HepG2 (cell line): ENCODE results near the gene RPS6KA2. TPM values are rescaled to one million over a fixed set of nuclear protein-coding genes. Genes with fewer than 3 reads are reported as not detected.
A peak's percentile ranks its signal among the peaks of the same experiment; 100 is the strongest.

Experiments
- ATM ChIP-seq: fragments of 450-650 bp; IDR thresholded peaks from 2 replicates; pipeline ENCODE4 v1.7.1; 2017; ENCODE audit warnings: mild to moderate bottlenecking, borderline replicate concordance
- DNMT1 ChIP-seq: sonication (generic); formaldehyde crosslinking; IDR thresholded peaks from 2 replicates; pipeline ENCODE4 v1.5.1; 2020; ENCODE audit warnings: mild to moderate bottlenecking, missing genetic modification reagents
- DNMT3B ChIP-seq: conservative IDR thresholded peaks from 2 replicates; pipeline ENCODE4 v1.6.1; 2016; ENCODE audit warnings: missing biosample characterization, control low read depth
- FOXK1 ChIP-seq: sonication (generic); formaldehyde crosslinking; IDR thresholded peaks from 2 replicates; pipeline ENCODE4 v1.4.0; 2020; ENCODE audit warnings: low read depth, missing genetic modification reagents, borderline replicate concordance
- HIVEP1 ChIP-seq: sonication (generic); formaldehyde crosslinking; IDR thresholded peaks from 2 replicates; pipeline ENCODE4 v1.4.0; 2020; ENCODE audit warnings: mild to moderate bottlenecking, missing genetic modification reagents
- HOMEZ ChIP-seq: IDR thresholded peaks from 2 replicates; pipeline ENCODE4 v1.6.1; 2016; ENCODE audit warnings: low read depth
- JUNB ChIP-seq: sonication (generic); formaldehyde crosslinking; IDR thresholded peaks from 2 replicates; pipeline ENCODE4 v1.8.0; 2022; ENCODE audit warnings: missing genetic modification reagents, mild to moderate bottlenecking, borderline replicate concordance
- KLF6 ChIP-seq: IDR thresholded peaks from 2 replicates; pipeline ENCODE4 v1.8.0; 2016; ENCODE audit warnings: missing biosample characterization, missing genetic modification reagents
- MXD3 ChIP-seq: IDR thresholded peaks from 2 replicates; pipeline ENCODE4 v1.6.1; 2016; ENCODE audit warnings: mild to moderate bottlenecking, missing biosample characterization, missing genetic modification reagents
- NFE2 ChIP-seq: sonication (generic); formaldehyde crosslinking; IDR thresholded peaks from 2 replicates; pipeline ENCODE4 v1.4.0; 2020; ENCODE audit warnings: missing genetic modification reagents
- RFX3 ChIP-seq: IDR thresholded peaks from 2 replicates; pipeline ENCODE4 v1.6.1; 2016; ENCODE audit warnings: missing biosample characterization, missing genetic modification reagents
- RFX5 ChIP-seq: IDR thresholded peaks from 2 replicates; pipeline ENCODE4 v1.6.1; 2011; ENCODE audit warnings: low read depth, low read length, improper control_type of control experiment
- STAG1 ChIP-seq: sonication (generic); formaldehyde crosslinking; IDR thresholded peaks from 2 replicates; pipeline ENCODE4 v1.4.0; 2020; ENCODE audit warnings: missing genetic modification reagents
- THRA ChIP-seq: sonication (generic); formaldehyde crosslinking; IDR thresholded peaks from 2 replicates; pipeline ENCODE4 v1.4.0; 2020; ENCODE audit warnings: missing genetic modification reagents, borderline replicate concordance
- TMF1 ChIP-seq: sonication (generic); formaldehyde crosslinking; IDR thresholded peaks from 2 replicates; pipeline ENCODE4 v1.8.1; 2022; ENCODE audit warnings: low read depth, missing genetic modification reagents
- ZNF234 ChIP-seq: sonication (generic); formaldehyde crosslinking; conservative IDR thresholded peaks from 2 replicates; pipeline ENCODE4 v1.5.1; 2020; ENCODE audit warnings: mild to moderate bottlenecking, missing genetic modification reagents
- ZNF350 ChIP-seq: sonication (generic); formaldehyde crosslinking; IDR thresholded peaks from 2 replicates; pipeline ENCODE4 v1.4.0; 2020; ENCODE audit warnings: mild to moderate bottlenecking, low read depth, missing genetic modification reagents, borderline replicate concordance
- ZNF558 ChIP-seq: sonication (generic); formaldehyde crosslinking; IDR thresholded peaks from 2 replicates; pipeline ENCODE4 v1.9.0; 2022; ENCODE audit warnings: mild to moderate bottlenecking, missing genetic modification reagents, borderline replicate concordance
- ZNF574 ChIP-seq: sonication (generic); formaldehyde crosslinking; IDR thresholded peaks from 2 replicates; pipeline ENCODE4 v1.4.0; 2020; ENCODE audit warnings: missing genetic modification reagents
- ZNF749 ChIP-seq: sonication (generic); formaldehyde crosslinking; IDR thresholded peaks from 2 replicates; pipeline ENCODE4 v1.8.0; 2022; ENCODE audit warnings: mild to moderate bottlenecking, missing genetic modification reagents, moderate library complexity, borderline replicate concordance
- ZSCAN29 ChIP-seq: sonication (generic); formaldehyde crosslinking; conservative IDR thresholded peaks from 2 replicates; pipeline ENCODE4 v1.4.0; 2020; ENCODE audit warnings: mild to moderate bottlenecking, missing genetic modification reagents
- polyA plus RNA-seq, 8 experiments: library from polyadenylated mRNA; depleted of rRNA in 3 of 8; stranded (reverse) in 7 of 8; unstranded in 1 of 8; fragments of >200 nt; fragmentation: Illumina TruSeq in 4 of 8; extraction: Trizol in 4 of 8; gene quantifications; 2 replicates each; pipeline versions ENCODE4 v1.2.1 to v1.2.3, GENCODE V29; 2011 to 2016; ENCODE audit warnings: low read depth in 4 of 8, missing spikeins in 1 of 8, mixed read lengths in 1 of 8; ENCODE audit not compliant: insufficient read depth in 1 of 8
- total RNA-seq, 5 experiments: library from RNA; depleted of rRNA; stranded (reverse); fragments of >200 nt; fragmentation: Illumina TruSeq; extraction: Trizol; gene quantifications; 2 replicates each; pipeline ENCODE4 v1.2.3, GENCODE V29; 2016; ENCODE audit warnings: low read depth in 1 of 5
- TF ChIP-seq, protein P1 (sequence below): sonication (generic); formaldehyde crosslinking; conservative IDR thresholded peaks from 2 replicates; pipeline ENCODE4 v1.4.0; 2020; ENCODE audit warnings: missing genetic modification reagents
- TF ChIP-seq, protein P2 (sequence below): sonication (generic); formaldehyde crosslinking; IDR thresholded peaks from 2 replicates; pipeline ENCODE4 v1.4.0; 2020; ENCODE audit warnings: missing genetic modification reagents

RPS6KA2 gene
- total and polyA plus RNA-seq, 2 of the 13 experiments (the other 11 are each of a cell fraction or from before 2014, with no cell fraction given): 0.22 to 0.38 TPM

DNA sequence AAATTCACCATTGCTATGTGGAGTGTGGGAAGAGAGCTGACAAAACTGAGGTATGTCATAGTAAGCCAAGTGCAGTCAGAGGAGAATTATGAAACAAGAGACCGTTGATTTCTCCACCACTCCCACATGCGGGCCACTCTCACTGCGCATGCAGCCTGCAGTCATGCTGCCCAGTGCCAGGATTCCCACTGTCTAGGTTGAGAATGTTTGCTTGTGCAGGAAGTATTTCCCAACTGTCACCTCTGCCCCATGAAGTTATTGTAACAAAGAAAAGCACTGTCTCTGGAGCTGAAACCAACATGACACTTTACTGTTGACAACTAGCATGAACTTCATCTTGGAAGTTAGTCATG is 266.0 kb downstream of the RPS6KA2 start (continued):
- TF ChIP-seq ZNF574 (CRISPR knock-in tag): peak; percentile 94
- TF ChIP-seq RFX3 (CRISPR knock-in tag): no peak
- no peak for TF ChIP-seq ZNF234 (CRISPR knock-in tag)
- TF ChIP-seq, protein P1, sequence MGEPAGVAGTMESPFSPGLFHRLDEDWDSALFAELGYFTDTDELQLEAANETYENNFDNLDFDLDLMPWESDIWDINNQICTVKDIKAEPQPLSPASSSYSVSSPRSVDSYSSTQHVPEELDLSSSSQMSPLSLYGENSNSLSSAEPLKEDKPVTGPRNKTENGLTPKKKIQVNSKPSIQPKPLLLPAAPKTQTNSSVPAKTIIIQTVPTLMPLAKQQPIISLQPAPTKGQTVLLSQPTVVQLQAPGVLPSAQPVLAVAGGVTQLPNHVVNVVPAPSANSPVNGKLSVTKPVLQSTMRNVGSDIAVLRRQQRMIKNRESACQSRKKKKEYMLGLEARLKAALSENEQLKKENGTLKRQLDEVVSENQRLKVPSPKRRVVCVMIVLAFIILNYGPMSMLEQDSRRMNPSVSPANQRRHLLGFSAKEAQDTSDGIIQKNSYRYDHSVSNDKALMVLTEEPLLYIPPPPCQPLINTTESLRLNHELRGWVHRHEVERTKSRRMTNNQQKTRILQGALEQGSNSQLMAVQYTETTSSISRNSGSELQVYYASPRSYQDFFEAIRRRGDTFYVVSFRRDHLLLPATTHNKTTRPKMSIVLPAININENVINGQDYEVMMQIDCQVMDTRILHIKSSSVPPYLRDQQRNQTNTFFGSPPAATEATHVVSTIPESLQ (CRISPR knock-in tag): no peak
- no peak; the same call in 1 of the 2 replicates for TF ChIP-seq ZSCAN29 (CRISPR knock-in tag)
- no peak for TF ChIP-seq TMF1 (CRISPR knock-in tag)
- peak; percentile 96 for TF ChIP-seq FOXK1
- TF ChIP-seq JUNB (CRISPR knock-in tag): peak; percentile 81; the same call in 1 of the 2 replicates
- no peak; the same call in 1 of the 2 replicates for TF ChIP-seq ZNF558
- peak; percentile 89 for TF ChIP-seq HIVEP1 (CRISPR knock-in tag)
- TF ChIP-seq, protein P2, sequence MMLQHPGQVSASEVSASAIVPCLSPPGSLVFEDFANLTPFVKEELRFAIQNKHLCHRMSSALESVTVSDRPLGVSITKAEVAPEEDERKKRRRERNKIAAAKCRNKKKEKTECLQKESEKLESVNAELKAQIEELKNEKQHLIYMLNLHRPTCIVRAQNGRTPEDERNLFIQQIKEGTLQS (CRISPR knock-in tag): no peak
- no peak for TF ChIP-seq ATM
- TF ChIP-seq THRA: peak; percentile 85; the same call in 1 of the 2 replicates
- peak; percentile 48 for TF ChIP-seq STAG1 (CRISPR knock-in tag)
- peak; percentile 97 for TF ChIP-seq ZNF350 (CRISPR knock-in tag)
- peak; percentile 95 for TF ChIP-seq KLF6 (CRISPR knock-in tag)
- TF ChIP-seq NFE2: no peak
- peak; percentile 94 for TF ChIP-seq DNMT3B (CRISPR knock-in tag)
- 0 out of 2 replicates have a peak, but pooled peaks have one; percentile 52 for TF ChIP-seq RFX5
- TF ChIP-seq DNMT1: no peak
- peak; percentile 85 for TF ChIP-seq MXD3 (CRISPR knock-in tag)
- TF ChIP-seq HOMEZ: peak; percentile 97
- TF ChIP-seq ZNF749 (CRISPR knock-in tag): peak; percentile 92; the same call in 1 of the 2 replicates
